Measurements from ENCODE around the gene ZBTB7A.

Gene ZBTB7A

GRCh38 chr19:4083677-4084546 lies 17.2 kb upstream of the ZBTB7A start:
- peak overlapping the region; percentile 74 for H2AFZ ChIP-seq (ENCODE audit: low read length)
- peaks cover 0 to under 1% of the 10 kb centered on the region in 2 donors for H3K36me3 ChIP-seq (replicated peaks in 1 of 2; ENCODE audit: control insufficient read depth in 2 of 2, insufficient read depth in 2 of 2, low read length in 2 of 2)
- H3K9ac ChIP-seq (ENCODE audit: low read depth, low read length, poor library complexity): no peak overlapping the region
- no peak overlapping the region for H2BK120ac ChIP-seq (ENCODE audit: low read depth, low read length)
- peak overlapping the region; percentile 34 for H3K23ac ChIP-seq (ENCODE audit: low read depth, low read length, poor library complexity)
- peak overlapping the region; percentile 66 for H2AK5ac ChIP-seq (ENCODE audit: low read depth, low read length)
- no peak overlapping the region for H2BK5ac ChIP-seq (ENCODE audit: low read length)
- no peak overlapping the region for H3K18ac ChIP-seq (ENCODE audit: low read length)
- no peak overlapping the region for H2BK12ac ChIP-seq (ENCODE audit: low read length)
- DNase-seq (ENCODE audit: low spot score): no peak
- H3K4ac ChIP-seq (ENCODE audit: low read length): no peak overlapping the region
- no peak overlapping the region for H3K4me3 ChIP-seq (ENCODE audit: low read length in 2 of 2)
- H3K27ac ChIP-seq (replicated peaks; ENCODE audit: low read length): no peak overlapping the region
- no peak overlapping the region for H3K4me2 ChIP-seq (ENCODE audit: insufficient read depth, low read length, poor library complexity, severe bottlenecking)
- H3K27me3 ChIP-seq (ENCODE audit: control insufficient read depth in 3 of 3, insufficient read depth in 3 of 3, low read depth in 1 of 3, low read length in 3 of 3): no peaks in the 10 kb centered on the region
- no CpG with 5 or more reads among the region's 28 CpGs for WGBS, 2 donors (ENCODE audit: extremely low coverage in 2 of 2, insufficient read length in 2 of 2, insufficient replicate concordance in 1 of 2)
- no peaks in the 10 kb centered on the region for H3K9me3 ChIP-seq (replicated peaks in 1 of 2; ENCODE audit: control insufficient read depth in 2 of 2, insufficient read depth in 1 of 2, low read depth in 1 of 2, low read length in 2 of 2)
- H4K91ac ChIP-seq (ENCODE audit: low read depth, low read length, poor library complexity): no peak overlapping the region
- H3K14ac ChIP-seq (ENCODE audit: low read length): no peak overlapping the region
- no peak overlapping the region for H4K8ac ChIP-seq (ENCODE audit: low read depth, low read length)
- no peaks in the 10 kb centered on the region for H3K4me1 ChIP-seq (ENCODE audit: control insufficient read depth in 2 of 2, insufficient read depth in 1 of 2, low read depth in 1 of 2, low read length in 2 of 2)
- H3K79me1 ChIP-seq (ENCODE audit: low read depth, low read length): no peaks in the 10 kb centered on the region
- H2BK15ac ChIP-seq (ENCODE audit: low read length): peak overlapping the region; percentile 37

- H3K14ac ChIP-seq (ENCODE audit: low read length): no peak overlapping the region
- DNase-seq (ENCODE audit: low spot score): no peak
- H2AFZ ChIP-seq (ENCODE audit: low read length): peak overlapping the region; percentile 83
- no peak overlapping the region for H3K4ac ChIP-seq (ENCODE audit: low read length)
- H3K4me1 ChIP-seq (ENCODE audit: control insufficient read depth in 2 of 2, insufficient read depth in 1 of 2, low read depth in 1 of 2, low read length in 2 of 2): peaks cover 0 to 5% of the 10 kb centered on the region in 2 donors
- H3K9ac ChIP-seq (ENCODE audit: low read depth, low read length, poor library complexity): no peak overlapping the region
- H2BK15ac ChIP-seq (ENCODE audit: low read length): no peak overlapping the region
- H3K27ac ChIP-seq (replicated peaks; ENCODE audit: low read length): no peak overlapping the region
- no peak overlapping the region for H2BK12ac ChIP-seq (ENCODE audit: low read length)
- H3K36me3 ChIP-seq (replicated peaks in 1 of 2; ENCODE audit: control insufficient read depth in 2 of 2, insufficient read depth in 2 of 2, low read length in 2 of 2): no peaks in the 10 kb centered on the region
- H4K8ac ChIP-seq (ENCODE audit: low read depth, low read length): no peak overlapping the region
- peaks cover 0 to 2% (median 0%) of the 10 kb centered on the region in 3 experiments for H3K27me3 ChIP-seq (ENCODE audit: control insufficient read depth in 3 of 3, insufficient read depth in 3 of 3, low read depth in 1 of 3, low read length in 3 of 3)
- H4K91ac ChIP-seq (ENCODE audit: low read depth, low read length, poor library complexity): no peak overlapping the region
- peak overlapping the region; percentile 5 for H3K18ac ChIP-seq (ENCODE audit: low read length)
- no CpG with 5 or more reads among the region's 9 CpGs for WGBS, 2 donors (ENCODE audit: extremely low coverage in 2 of 2, insufficient read length in 2 of 2, insufficient replicate concordance in 1 of 2)
- no peaks in the 10 kb centered on the region for H3K9me3 ChIP-seq (replicated peaks in 1 of 2; ENCODE audit: control insufficient read depth in 2 of 2, insufficient read depth in 1 of 2, low read depth in 1 of 2, low read length in 2 of 2)
- H2AK5ac ChIP-seq (ENCODE audit: low read depth, low read length): no peak overlapping the region
- no peaks in the 10 kb centered on the region for H3K79me1 ChIP-seq (ENCODE audit: low read depth, low read length)
- no peak overlapping the region for H3K4me3 ChIP-seq (ENCODE audit: low read length in 2 of 2)
- no peak overlapping the region for H3K23ac ChIP-seq (ENCODE audit: low read depth, low read length, poor library complexity)
- no peak overlapping the region for H2BK5ac ChIP-seq (ENCODE audit: low read length)
- no peak overlapping the region for H3K4me2 ChIP-seq (ENCODE audit: insufficient read depth, low read length, poor library complexity, severe bottlenecking)
- H2BK120ac ChIP-seq (ENCODE audit: low read depth, low read length): no peak overlapping the region
Observed at GRCh38 chr19:4082172-4082571, 15.5 kb upstream of the ZBTB7A start.

GRCh38 chr19:4081441-4082129 lies 14.9 kb upstream of the ZBTB7A start:
- H3K23ac ChIP-seq (ENCODE audit: low read depth, low read length, poor library complexity): no peak overlapping the region
- H4K8ac ChIP-seq (ENCODE audit: low read depth, low read length): no peak overlapping the region
- H2AFZ ChIP-seq (ENCODE audit: low read length): peak overlapping the region; percentile 83
- DNase-seq (ENCODE audit: low spot score): no peak
- no CpG with 5 or more reads among the region's 2 CpGs for WGBS, 2 donors (ENCODE audit: extremely low coverage in 2 of 2, insufficient read length in 2 of 2, insufficient replicate concordance in 1 of 2)
- peaks cover 0 to 5% of the 10 kb centered on the region in 2 donors for H3K4me1 ChIP-seq (ENCODE audit: control insufficient read depth in 2 of 2, insufficient read depth in 1 of 2, low read depth in 1 of 2, low read length in 2 of 2)
- H3K4me3 ChIP-seq (ENCODE audit: low read length in 2 of 2): no peak overlapping the region
- H2BK5ac ChIP-seq (ENCODE audit: low read length): no peak overlapping the region
- no peaks in the 10 kb centered on the region for H3K79me1 ChIP-seq (ENCODE audit: low read depth, low read length)
- H3K14ac ChIP-seq (ENCODE audit: low read length): peak overlapping the region; percentile 21
- H4K91ac ChIP-seq (ENCODE audit: low read depth, low read length, poor library complexity): no peak overlapping the region
- H3K4ac ChIP-seq (ENCODE audit: low read length): no peak overlapping the region
- H3K9me3 ChIP-seq (replicated peaks in 1 of 2; ENCODE audit: control insufficient read depth in 2 of 2, insufficient read depth in 1 of 2, low read depth in 1 of 2, low read length in 2 of 2): no peaks in the 10 kb centered on the region
- no peak overlapping the region for H2BK12ac ChIP-seq (ENCODE audit: low read length)
- H2AK5ac ChIP-seq (ENCODE audit: low read depth, low read length): no peak overlapping the region
- peak overlapping the region; percentile 5 for H3K18ac ChIP-seq (ENCODE audit: low read length)
- peaks cover 0 to 2% (median 0%) of the 10 kb centered on the region in 3 experiments for H3K27me3 ChIP-seq (ENCODE audit: control insufficient read depth in 3 of 3, insufficient read depth in 3 of 3, low read depth in 1 of 3, low read length in 3 of 3)
- H3K4me2 ChIP-seq (ENCODE audit: insufficient read depth, low read length, poor library complexity, severe bottlenecking): no peak overlapping the region
- H3K36me3 ChIP-seq (replicated peaks in 1 of 2; ENCODE audit: control insufficient read depth in 2 of 2, insufficient read depth in 2 of 2, low read length in 2 of 2): no peaks in the 10 kb centered on the region
- no peak overlapping the region for H3K9ac ChIP-seq (ENCODE audit: low read depth, low read length, poor library complexity)
- H3K27ac ChIP-seq (replicated peaks; ENCODE audit: low read length): no peak overlapping the region
- H2BK120ac ChIP-seq (ENCODE audit: low read depth, low read length): no peak overlapping the region
- no peak overlapping the region for H2BK15ac ChIP-seq (ENCODE audit: low read length)

- Histone ChIP-seq H3K4me2 (ENCODE audit: insufficient read depth, low read length, poor library complexity, severe bottlenecking) (no peak overlapping the region), H4K91ac (ENCODE audit: low read depth, low read length, poor library complexity) (no peak overlapping the region), H2BK15ac (ENCODE audit: low read length) (no peak overlapping the region), H3K27me3 (ENCODE audit: control insufficient read depth in 3 of 3, insufficient read depth in 3 of 3, low read depth in 1 of 3, low read length in 3 of 3) (peaks cover 0 to 2% (median 0%) of the 10 kb centered on the region in 3 experiments), H2BK5ac (ENCODE audit: low read length) (no peak overlapping the region), H3K4me1 (ENCODE audit: control insufficient read depth in 2 of 2, insufficient read depth in 1 of 2, low read depth in 1 of 2, low read length in 2 of 2) (peaks cover 0 to 5% of the 10 kb centered on the region in 2 donors), H3K4me3 (ENCODE audit: low read length in 2 of 2) (no peak overlapping the region), H4K8ac (ENCODE audit: low read depth, low read length) (no peak overlapping the region), H2AFZ (ENCODE audit: low read length) (no peak overlapping the region), H3K36me3 (replicated peaks in 1 of 2; ENCODE audit: control insufficient read depth in 2 of 2, insufficient read depth in 2 of 2, low read length in 2 of 2) (no peaks in the 10 kb centered on the region), H3K4ac (ENCODE audit: low read length) (no peak overlapping the region), H3K18ac (ENCODE audit: low read length) (no peak overlapping the region), H2AK5ac (ENCODE audit: low read depth, low read length) (no peak overlapping the region), H3K9ac (ENCODE audit: low read depth, low read length, poor library complexity) (no peak overlapping the region), H3K79me1 (ENCODE audit: low read depth, low read length) (peaks cover under 1% of the 10 kb centered on the region), H2BK12ac (ENCODE audit: low read length) (no peak overlapping the region), H3K27ac (replicated peaks; ENCODE audit: low read length) (no peak overlapping the region), H2BK120ac (ENCODE audit: low read depth, low read length) (no peak overlapping the region), H3K9me3 (replicated peaks in 1 of 2; ENCODE audit: control insufficient read depth in 2 of 2, insufficient read depth in 1 of 2, low read depth in 1 of 2, low read length in 2 of 2) (no peaks in the 10 kb centered on the region), H3K23ac (ENCODE audit: low read depth, low read length, poor library complexity) (no peak overlapping the region), H3K14ac (ENCODE audit: low read length) (no peak overlapping the region)
- DNase-seq (ENCODE audit: low spot score): no peak
- no CpG with 5 or more reads among the region's 6 CpGs for WGBS, 2 donors (ENCODE audit: extremely low coverage in 2 of 2, insufficient read length in 2 of 2, insufficient replicate concordance in 1 of 2)
Observed at GRCh38 chr19:4080473-4080872, 13.8 kb upstream of the ZBTB7A start.
